ENCODE results near the gene SH3BP1. TPM values are rescaled to one million over a fixed set of nuclear protein-coding genes. Genes with fewer than 3 reads are reported as not detected.
A peak's percentile ranks its signal among the peaks of the same experiment; 100 is the strongest.
"Not testable (repeated sequence)": the region's sequence is repeated elsewhere in the genome, so short reads cannot be mapped to it uniquely, and the experiment has no call there.

SH3BP1 gene
- total RNA-seq, 1 experiment from 2014 or later, result 5.5 TPM

DNA sequence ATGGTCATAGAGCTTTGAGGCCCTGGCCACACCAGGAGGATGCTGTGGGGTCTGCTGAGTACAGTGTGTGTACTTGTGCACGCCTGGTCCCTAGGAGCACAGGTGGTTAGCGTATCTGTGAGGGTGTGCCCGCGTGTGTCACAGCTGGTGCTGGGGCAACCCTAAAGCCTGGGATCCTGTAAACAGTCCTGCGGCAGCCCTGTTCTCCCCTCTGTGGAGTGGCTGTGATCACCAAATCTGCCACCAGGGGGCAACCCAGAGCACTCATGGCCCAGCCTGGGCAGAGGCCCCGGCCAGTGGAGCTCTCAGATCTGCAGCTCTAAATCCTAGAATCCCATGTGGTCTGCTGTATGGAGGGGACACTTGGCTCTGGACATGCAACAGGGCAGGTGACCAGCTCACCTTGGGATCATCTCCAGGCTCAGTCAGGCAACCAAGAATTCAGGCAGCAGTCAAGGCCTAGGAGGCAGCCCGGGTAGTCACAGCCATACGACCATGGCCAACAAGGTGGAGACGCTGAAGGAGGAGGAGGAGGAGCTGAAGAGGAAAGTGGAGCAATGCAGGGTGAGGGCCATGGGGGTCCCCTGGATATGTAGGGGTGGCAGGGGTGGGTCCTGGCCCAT is 3.9 kb downstream of the SH3BP1 start:
- DNase-seq (ENCODE audit: low read depth, low spot score), result peak; percentile 85
- in situ Hi-C loops (cut with HindIII; ENCODE audit: low pct_unique_long_range_greater_than_20kb, low sequenced_read_pairs), result no loop called here

DNA sequence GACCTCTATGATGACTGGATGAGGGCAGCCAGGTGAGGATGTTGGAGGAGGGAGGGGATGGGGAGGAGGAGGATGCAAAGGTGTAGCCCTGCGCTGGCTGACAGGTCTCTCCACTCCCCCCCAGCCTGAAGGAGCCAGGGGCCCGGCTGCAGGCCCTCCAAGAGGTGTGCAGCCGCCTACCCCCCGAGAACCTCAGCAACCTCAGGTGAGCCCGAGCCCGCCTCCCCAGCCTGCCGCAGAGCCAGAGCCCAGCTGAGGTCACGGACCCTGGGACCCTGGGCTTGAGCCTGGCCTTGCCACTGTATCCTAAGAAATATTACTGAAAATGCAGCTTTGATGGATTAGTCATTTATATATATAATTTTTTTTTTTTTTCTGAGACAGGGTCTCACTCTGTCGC is 7.8 kb downstream of the SH3BP1 start:
- DNase-seq (ENCODE audit: low read depth, low spot score), result no peak
- in situ Hi-C loops (cut with HindIII; ENCODE audit: low pct_unique_long_range_greater_than_20kb, low sequenced_read_pairs), result no loop called here

DNA sequence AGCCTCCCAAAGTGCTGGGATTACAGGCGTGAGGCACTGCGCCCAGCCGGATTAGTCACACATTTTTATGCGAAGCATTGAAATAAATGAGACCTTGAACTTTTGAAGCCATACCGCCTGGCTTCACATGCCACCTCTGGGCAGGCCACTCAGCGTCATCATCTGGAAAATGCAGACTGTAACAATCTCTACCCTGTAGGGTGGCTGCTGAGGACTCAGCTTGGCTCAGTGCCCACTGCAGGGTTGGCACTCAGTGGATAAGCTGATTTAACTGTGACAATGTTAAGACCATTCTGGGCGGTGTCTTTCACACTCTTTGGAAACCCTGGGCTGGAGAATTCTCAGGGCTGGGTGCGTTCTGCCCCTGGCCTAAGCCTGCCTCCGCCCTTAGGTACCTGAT is 8.5 kb downstream of the SH3BP1 start:
- DNase-seq (ENCODE audit: low read depth, low spot score), result no peak
- in situ Hi-C loops (cut with HindIII; ENCODE audit: low pct_unique_long_range_greater_than_20kb, low sequenced_read_pairs), result no loop called here

DNA sequence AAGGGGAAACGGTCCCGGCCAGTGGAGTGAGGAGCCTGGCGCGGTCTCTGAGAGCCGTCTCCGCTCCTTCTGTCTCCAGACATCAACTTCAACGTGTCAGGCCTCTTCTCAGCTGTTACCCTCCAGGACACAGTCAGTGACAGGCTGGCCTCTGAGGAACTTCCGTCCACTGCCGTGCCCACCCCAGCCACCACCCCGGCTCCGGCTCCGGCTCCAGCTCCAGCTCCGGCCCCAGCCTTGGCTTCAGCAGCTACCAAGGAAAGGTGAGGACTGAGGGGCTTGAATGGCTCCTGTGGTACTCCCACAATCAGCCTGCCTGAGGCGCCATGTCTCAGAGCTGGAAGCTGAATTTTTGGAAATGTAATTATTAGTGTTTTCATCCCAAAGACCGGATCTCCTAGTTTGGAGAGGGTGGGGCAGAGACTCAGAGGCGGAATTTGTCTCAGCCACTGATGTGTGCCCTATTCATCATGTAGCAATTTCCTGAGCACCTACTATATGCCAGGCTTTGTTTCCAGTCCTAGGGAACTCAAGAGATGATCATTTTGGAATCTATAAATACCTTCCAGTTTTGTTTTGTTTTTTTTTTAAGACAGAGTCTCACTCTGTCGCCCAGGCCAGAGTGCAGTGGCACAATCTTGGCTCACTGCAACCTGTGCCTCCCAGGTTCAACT is 11.1 kb downstream of the SH3BP1 start:
- in situ Hi-C loops (cut with HindIII; ENCODE audit: low pct_unique_long_range_greater_than_20kb, low sequenced_read_pairs), result no loop called here
- no peak for DNase-seq (ENCODE audit: low read depth, low spot score)

DNA sequence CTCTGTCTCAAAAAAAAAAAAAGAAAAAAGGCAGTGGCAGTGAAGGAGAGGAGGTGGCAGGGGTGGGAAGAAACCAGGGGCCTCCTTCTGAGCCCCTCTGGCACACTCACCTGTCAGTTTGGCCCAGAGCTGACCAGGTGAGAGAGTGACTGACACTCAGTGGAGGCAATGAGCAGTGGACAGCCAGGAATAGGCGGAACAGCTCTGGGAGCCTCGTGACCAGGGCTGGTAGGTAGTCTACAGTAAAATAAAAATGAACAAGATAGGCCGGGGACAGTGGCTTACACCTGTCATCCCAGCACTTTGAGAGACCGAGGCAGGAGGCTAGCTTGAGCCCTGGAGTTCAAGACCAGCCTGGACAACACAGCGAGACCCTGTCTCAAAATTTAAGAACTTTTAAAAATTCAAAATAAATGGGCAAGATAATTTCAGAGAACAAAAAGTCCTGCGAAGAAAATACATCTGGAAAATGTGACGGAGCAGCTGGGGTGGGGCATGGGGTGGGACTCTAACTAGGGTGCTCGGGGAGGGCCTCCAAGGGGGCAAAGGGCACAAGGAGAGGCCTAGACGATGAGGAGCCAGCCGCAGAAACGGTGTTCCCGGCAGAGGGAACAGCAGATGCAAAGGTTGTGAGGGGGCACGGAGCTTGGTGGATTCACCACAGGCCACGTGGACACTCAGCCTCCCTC is 15.2 kb downstream of the SH3BP1 start:
- in situ Hi-C loops (cut with HindIII; ENCODE audit: low pct_unique_long_range_greater_than_20kb, low sequenced_read_pairs), result no loop called here

DNA sequence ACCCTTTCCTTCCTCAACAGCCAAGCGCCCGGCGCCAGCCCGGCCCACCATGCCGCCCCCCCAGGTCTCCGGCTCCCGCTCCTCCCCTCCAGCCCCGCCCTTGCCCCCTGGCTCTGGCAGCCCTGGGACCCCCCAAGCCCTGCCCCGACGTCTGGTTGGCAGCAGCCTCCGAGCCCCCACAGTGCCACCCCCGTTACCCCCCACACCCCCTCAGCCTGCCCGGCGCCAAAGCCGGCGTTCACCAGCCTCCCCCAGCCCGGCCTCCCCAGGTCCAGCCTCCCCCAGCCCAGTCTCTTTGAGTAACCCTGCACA is 15.7 kb downstream of the SH3BP1 start:
- DNase-seq (ENCODE audit: low read depth, low spot score), result no peak
- in situ Hi-C loops (cut with HindIII; ENCODE audit: low pct_unique_long_range_greater_than_20kb, low sequenced_read_pairs), result no loop called here

More for the DNA sequence above, 15.2 kb downstream of the SH3BP1 start:
- no peak for DNase-seq (ENCODE audit: low read depth, low spot score)

DNA sequence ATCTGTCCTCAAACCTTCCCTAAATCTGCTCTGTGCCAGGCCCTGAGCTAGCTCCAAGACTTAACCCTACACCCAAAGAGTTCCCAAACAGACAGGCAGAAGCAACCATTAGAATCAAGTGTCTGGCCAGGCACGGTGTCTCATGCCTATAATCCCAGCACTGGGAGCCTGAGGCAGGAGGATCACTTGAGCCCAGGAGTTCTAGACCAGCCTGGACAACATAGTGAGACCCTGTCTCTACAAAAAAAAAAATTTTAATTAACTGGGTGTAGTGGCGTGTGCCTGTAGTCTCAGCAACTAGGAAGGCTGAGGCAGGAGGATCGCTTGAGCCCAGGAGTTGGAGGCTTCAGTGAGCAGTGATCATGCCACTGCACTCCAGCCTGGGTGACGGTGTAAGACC is 17.1 kb downstream of the SH3BP1 start:
- DNase-seq (ENCODE audit: low read depth, low spot score); in situ Hi-C loops (cut with HindIII; ENCODE audit: low pct_unique_long_range_greater_than_20kb, low sequenced_read_pairs): not testable (repeated sequence)

DNA sequence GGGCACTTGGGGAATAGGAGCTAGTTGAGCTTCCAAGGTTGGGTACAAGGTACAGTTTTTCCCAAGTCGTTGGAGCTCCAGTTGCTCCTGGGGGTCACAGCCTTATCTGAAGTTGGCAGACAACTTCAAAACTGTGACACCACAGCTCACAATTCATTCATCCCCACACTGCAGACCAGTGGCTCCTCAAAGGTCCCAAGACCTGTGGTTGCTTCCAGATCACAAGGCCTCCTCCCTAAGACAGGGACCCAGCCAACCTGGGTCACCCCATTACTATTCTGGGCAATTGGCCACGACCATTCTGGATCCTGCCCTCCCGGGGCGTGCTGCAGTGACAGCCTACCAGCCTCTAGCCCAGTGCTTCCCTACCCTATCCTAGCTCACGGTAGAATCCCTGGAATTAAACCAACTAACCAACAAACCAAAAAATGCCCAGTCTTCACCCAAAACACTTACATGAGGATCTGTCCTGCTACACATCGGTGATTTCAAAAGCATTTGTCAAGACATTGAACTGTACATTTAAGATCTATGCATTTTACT is 18.2 kb downstream of the SH3BP1 start:
- peak; percentile 40 for DNase-seq (ENCODE audit: low read depth, low spot score)
- in situ Hi-C loops (cut with HindIII; ENCODE audit: low pct_unique_long_range_greater_than_20kb, low sequenced_read_pairs), result no loop called here

DNA sequence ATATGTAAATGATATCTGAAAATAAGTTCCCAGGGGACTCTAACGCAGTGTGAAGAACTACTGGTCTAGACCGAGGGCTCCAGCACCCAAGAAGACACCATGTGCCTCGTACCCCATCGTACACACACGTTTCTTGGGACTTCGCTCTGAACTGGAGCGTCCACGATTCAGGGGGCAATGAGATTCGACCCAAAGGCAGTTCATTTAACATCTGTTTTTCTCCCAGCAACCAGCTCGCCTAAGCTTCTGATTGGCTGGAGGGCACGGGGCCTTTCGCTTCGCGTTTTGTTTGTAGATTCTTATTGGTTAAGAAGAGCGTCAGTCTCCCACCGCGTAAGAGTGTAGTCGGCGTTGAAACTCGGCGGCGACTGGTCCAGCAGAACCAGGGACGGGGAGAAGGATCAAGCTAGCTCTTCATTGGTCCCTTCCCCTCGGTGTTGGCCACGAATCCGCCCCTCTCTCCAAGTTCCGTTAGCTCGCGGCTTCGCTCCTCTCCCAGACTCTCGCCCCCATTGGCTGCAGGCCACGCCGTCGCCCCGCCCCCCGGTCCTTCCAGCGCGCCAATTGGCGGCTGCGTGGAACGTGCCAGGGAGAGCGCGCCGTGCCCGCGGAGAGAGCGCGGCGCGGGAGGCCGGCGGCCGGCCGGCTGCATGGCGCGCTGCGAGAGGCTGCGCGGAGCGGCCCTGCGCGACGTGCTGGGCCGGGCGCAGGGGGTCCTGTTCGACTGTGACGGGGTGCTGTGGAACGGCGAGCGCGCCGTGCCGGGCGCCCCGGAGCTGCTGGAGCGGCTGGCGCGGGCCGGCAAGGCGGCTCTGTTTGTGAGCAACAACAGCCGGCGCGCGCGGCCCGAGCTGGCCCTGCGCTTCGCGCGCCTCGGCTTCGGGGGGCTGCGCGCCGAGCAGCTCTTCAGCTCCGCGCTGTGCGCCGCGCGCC is 18.9 kb downstream of the SH3BP1 start, which contains the start of gene PDXP:
Gene PDXP (plus strand): TSS at position 591 of the 933 bp plus-strand sequence. CDS start 60 bp downstream, at position 651.
- in situ Hi-C loops (cut with HindIII; ENCODE audit: low pct_unique_long_range_greater_than_20kb, low sequenced_read_pairs), result no loop called here
- DNase-seq (ENCODE audit: low read depth, low spot score), result peak; percentile 100

DNA sequence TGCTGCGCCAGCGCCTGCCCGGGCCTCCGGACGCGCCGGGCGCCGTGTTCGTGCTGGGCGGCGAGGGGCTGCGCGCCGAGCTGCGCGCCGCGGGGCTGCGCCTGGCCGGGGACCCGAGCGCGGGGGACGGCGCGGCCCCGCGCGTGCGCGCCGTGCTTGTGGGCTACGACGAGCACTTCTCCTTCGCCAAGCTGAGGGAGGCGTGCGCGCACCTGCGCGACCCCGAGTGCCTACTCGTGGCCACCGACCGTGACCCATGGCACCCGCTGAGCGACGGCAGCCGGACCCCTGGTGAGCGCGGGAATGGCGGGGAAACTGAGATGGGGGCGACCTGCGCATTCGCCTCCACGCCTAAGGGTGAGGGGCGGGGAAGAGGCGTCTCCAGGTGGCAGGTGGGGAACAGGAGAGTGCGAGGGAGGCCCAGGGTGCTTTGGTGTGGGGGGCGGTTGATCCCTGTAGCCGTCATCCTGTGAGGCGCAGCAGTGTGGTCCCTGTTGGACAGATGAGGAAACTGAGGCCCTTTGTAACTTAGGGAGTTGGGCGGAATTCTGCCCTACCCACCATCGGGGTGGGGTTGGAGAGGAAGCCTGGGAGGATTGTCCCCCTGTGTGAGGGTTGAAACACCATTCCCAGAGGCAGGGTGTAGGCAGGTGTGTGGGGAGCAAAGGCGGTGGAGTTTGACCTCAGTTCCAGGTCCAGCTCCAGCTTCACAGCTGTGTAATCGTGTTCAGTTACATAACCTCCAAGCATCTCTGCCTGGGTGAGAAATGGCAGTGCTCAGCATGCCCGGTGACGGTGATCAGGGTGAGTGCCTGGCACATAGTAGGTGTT is 19.8 kb downstream of the SH3BP1 start:
- in situ Hi-C loops (cut with HindIII; ENCODE audit: low pct_unique_long_range_greater_than_20kb, low sequenced_read_pairs), result no loop called here
- no peak for DNase-seq (ENCODE audit: low read depth, low spot score)

DNA sequence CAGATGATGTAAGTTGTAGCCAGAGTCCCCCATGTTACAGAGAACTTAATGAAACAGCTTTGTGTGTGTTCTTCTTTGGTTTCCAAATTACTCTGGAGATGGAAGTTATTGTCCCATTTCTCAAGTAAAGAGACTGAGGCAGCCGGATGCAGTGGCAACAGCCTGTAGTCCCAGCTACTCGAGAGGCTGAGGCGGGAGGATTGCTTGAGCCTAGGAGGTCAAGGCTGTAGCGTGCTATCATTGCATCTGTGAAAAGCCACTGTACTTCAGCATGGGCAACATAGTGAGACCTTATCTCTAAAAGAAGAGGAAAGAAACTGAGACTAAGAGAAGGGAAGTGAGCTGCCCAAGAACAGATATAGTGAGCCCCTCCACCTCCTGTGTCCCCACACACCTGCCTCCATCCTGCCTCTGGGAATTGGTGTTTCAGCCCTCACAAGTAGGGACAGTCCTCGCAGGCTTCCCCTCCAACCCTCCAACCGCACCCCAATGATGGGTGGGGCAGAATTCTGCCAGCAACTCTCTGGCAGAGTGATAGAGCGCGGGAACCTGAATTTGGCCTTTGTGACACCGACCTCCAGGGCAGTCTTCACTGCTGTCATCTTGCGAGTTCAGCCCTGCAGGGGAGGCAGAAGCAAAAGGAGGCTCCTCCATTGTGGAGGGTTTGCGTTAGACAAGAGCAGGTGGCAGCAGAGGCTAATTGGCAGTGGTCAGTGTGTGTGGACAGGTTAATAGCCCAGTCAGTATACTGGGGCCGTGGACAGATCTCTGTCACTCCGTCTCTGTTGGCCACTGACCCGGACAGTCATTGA is 20.6 kb downstream of the SH3BP1 start:
- DNase-seq (ENCODE audit: low read depth, low spot score), result no peak
- in situ Hi-C loops (cut with HindIII; ENCODE audit: low pct_unique_long_range_greater_than_20kb, low sequenced_read_pairs), result no loop called here

DNA sequence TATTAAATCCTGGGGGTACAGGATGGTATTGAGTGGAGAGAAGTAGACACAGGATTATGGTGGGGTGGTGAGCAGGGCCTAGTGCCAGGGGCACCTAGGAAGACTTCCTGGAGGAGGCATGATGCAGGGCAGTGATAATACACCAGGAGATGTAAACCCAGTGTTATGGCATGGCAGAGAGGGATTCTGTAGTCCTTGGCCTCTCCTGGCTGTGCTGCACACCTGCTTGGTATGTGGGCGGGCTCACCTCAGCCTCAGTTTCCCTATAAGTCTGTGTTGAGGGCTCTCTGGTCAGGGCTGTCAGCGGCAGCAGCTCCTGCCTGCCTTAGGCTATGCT is 21.2 kb downstream of the SH3BP1 start:
- in situ Hi-C loops (cut with HindIII; ENCODE audit: low pct_unique_long_range_greater_than_20kb, low sequenced_read_pairs), result no loop called here
- DNase-seq (ENCODE audit: low read depth, low spot score), result no peak

DNA sequence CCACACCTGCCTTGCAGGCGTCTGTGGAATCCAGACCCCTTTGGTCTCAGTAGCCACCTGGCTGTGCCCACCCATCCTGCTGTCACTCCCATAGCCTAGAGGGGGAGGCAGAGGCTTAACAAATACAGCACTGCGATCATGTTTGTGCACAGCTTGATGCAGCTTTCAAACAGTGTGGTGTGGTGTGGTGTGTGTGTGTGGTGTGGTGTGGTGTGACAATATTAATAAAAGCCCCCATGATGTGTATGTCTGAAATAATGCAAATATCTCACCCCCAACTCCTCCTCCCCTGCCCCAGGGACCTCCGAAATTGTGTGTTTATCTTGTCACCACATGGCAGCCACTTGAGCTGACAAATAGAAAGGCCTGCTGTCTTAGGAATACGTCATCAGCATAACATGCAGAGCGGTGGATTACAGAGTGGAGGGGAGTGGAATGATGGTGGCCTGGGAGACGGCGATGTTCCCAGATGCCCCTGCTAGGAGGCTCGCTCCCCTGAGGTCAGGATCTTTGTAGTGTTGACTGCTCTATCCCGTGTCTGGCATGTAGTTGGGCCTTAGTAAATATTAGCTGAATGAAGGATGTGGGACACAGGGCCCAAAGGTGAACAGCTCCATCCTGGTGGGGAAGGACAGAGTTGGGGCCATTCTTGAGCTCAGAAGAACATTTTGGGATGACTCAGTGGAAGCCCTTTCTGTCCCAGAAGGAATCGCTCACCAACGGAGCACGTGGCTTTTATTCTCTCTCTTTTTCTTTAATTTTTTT is 21.9 kb downstream of the SH3BP1 start:
- peak; percentile 86 for DNase-seq (ENCODE audit: low read depth, low spot score)
- in situ Hi-C loops (cut with HindIII; ENCODE audit: low pct_unique_long_range_greater_than_20kb, low sequenced_read_pairs), result no loop called here

DNA sequence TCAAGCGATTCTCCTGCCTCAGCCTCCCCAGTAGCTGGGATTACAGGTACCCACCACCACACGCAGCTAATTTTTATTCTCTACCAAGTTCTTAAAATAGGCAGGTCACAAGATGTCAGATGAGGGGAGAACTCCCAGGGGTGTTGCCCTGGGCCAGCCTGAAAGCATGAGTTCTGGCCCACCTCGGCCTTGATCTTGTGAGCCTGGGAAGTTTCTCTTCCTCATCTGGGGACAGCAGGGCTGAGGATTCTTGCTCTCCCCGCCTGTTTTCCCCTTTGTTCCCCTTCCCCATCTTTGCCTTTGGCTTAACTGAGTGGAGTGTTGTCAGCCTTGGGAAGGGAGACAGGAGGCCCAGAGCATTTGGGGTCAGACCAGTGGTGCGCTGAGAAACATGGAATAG is 22.6 kb downstream of the SH3BP1 start:
- in situ Hi-C loops (cut with HindIII; ENCODE audit: low pct_unique_long_range_greater_than_20kb, low sequenced_read_pairs), result no loop called here
- no peak for DNase-seq (ENCODE audit: low read depth, low spot score)

DNA sequence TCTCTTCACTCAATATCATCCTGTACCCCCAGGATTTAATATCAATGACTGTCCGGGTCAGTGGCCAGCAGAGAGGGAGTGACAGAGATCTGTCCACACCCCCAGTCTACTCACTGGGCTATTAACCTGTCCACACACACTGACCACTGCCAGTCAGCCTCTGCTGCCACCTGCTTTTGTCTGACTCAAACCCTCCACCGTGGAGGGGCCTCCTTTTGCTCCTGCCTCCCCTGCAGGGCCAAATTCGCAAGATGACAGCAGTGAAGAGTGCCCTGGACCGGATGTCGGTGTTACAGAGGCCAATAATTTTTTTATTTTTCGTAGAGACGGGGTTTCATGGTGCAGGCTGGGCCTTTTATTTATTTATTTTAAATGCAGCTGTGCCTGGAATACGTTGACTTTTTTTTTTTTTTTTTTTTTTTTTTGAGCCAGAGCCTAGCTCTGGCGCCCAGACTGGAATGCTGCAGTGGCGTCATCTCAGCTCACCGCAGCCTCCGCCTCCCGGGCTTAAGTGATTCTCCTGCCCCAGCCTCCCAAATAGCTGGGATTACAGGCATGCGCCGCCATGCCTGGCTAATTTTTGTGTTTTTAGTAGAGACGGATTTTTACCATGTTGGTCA is 24.2 kb downstream of the SH3BP1 start:
- no peak for DNase-seq (ENCODE audit: low read depth, low spot score)
- in situ Hi-C loops (cut with HindIII; ENCODE audit: low pct_unique_long_range_greater_than_20kb, low sequenced_read_pairs), result no loop called here
